Muscle of leg (tissue), 11 donors: ENCODE data around the gene AR. TPM values are rescaled to one million over a fixed set of nuclear protein-coding genes. Genes with fewer than 3 reads are reported as not detected.

Experiments used
- DNase-seq: peaks from one replicate; pipeline ENCODE4 v3.0.0; 2013
- H3K27ac ChIP-seq: one replicate; pipeline ENCODE4 v1.5.1; 2013; ENCODE audit warnings: mild to moderate bottlenecking, low read length, control low read depth
- H3K27me3 ChIP-seq: one replicate; pipeline ENCODE4 v1.6.1; 2013; ENCODE audit warnings: low read length; ENCODE audit not compliant: control insufficient read depth, insufficient read depth
- H3K36me3 ChIP-seq: one replicate; pipeline ENCODE4 v1.6.1; 2013; ENCODE audit warnings: low read length; ENCODE audit not compliant: control insufficient read depth, insufficient read depth
- H3K4me1 ChIP-seq: one replicate; pipeline ENCODE4 v1.6.1; 2013; ENCODE audit warnings: low read length; ENCODE audit not compliant: control insufficient read depth, insufficient read depth
- H3K4me3 ChIP-seq: one replicate; pipeline ENCODE4 v1.5.1; 2013; ENCODE audit warnings: low read length, control low read depth
- H3K9me3 ChIP-seq: replicated peaks from 2 replicates; pipeline ENCODE4 v1.6.1; 2013; ENCODE audit warnings: low read depth, low read length; ENCODE audit not compliant: control insufficient read depth
- WGBS: methylation state at CpG from one replicate; pipeline ENCODE4 v1.1.5; 2013; ENCODE audit warnings: missing lambda C conversion rate; ENCODE audit not compliant: insufficient coverage; 5-methylcytosine and 5-hydroxymethylcytosine counted together
- polyA plus RNA-seq, 8 donors: library from polyadenylated mRNA; unstranded; fragments of 120-200 nt; gene quantifications; one replicate each; pipeline versions ENCODE4 v1.2.1 to v1.2.3, GENCODE V29; 2013; ENCODE audit warnings: inconsistent platforms in 1 of 8, low replicate concordance in 1 of 8; ENCODE audit not compliant: insufficient read length in 8 of 8, insufficient read depth in 1 of 8
- total RNA-seq: library from RNA; stranded (reverse); fragments of 120-200 nt; gene quantifications from one replicate; pipeline ENCODE4 v1.2.4, GENCODE V29; 2013

AR gene
- total and polyA plus RNA-seq, 9 donors, result 3.7 to 8.7 (median 6.1) TPM

DNA sequence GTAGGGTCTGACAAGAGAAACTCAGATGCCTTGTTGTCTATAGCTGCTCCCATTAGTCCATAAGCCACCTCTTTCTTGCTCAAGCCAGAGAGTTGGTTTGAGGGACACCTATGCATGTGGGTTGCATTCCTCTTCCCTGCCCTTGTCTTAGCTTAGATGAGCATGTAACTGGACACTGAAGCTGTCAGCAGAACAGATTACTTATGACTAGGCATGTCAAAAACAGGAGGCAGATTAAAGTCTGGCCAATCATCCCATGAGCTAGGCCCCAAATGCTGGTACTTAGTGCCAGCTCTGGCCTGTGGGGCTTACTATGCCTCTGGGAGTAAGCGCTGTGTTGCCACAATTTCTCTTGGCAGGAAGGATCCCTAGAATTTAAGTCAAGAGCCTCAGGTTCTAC is 215.2 kb downstream of the AR start:
- no peaks in the 10 kb centered on the region for H3K36me3 ChIP-seq
- 88% methylated on average over 1 of the region's 1 CpG for WGBS
- no peak overlapping the region for H3K27ac ChIP-seq
- no peak for DNase-seq
- peaks cover 5% of the 10 kb centered on the region for H3K27me3 ChIP-seq
- no peaks in the 10 kb centered on the region for H3K4me1 ChIP-seq
- H3K9me3 ChIP-seq, result no peaks in the 10 kb centered on the region
- no peak overlapping the region for H3K4me3 ChIP-seq

DNA sequence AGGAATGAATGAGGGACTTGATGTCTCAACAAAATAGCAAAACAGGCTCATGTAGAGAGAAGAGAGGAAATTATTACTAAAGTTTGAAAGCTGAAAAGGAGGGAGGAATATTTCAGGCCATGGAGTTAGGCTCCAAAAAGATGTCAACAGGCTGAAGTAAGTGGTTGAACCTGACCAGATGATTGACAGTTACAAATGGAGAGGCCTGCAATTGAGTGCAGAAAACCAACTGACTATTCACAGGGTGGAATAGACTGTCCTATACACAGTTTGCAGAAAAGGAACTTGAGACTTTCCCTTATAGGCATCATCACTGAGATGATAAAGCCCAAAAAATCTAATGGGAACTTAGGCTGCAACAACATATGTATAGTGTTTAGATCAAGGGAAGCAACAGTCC is 233.3 kb downstream of the AR start:
- H3K27ac ChIP-seq, result no peak overlapping the region
- H3K9me3 ChIP-seq, result no peaks in the 10 kb centered on the region
- peaks cover 13% of the 10 kb centered on the region for H3K4me1 ChIP-seq
- H3K27me3 ChIP-seq, result peaks cover 2% of the 10 kb centered on the region
- DNase-seq, result no peak
- H3K4me3 ChIP-seq, result no peak overlapping the region
- H3K36me3 ChIP-seq, result no peaks in the 10 kb centered on the region

DNA sequence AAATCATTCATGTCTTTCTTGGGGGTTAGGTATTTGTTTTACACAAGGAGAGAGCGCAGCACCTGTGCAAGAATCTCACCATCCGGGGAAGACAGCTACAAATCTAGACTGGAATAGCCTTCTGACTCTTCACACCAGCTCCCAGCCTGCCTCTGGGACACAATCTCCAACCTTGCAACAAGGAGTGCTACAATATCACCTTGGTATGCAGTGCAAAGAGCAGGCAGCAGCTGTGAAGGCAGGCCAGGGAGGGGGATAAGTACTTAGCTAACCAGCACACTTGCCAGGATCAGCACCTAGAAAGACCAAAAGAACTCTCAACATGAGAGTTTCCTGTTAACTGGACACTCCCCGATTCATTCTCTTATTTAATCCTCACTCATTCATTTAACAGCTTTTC is 235.3 kb downstream of the AR start:
- WGBS, result 38% methylated on average over 1 of the region's 3 CpGs
- H3K27ac ChIP-seq, result no peak overlapping the region
- no peaks in the 10 kb centered on the region for H3K9me3 ChIP-seq
- no peaks in the 10 kb centered on the region for H3K36me3 ChIP-seq
- peaks cover 13% of the 10 kb centered on the region for H3K4me1 ChIP-seq
- H3K4me3 ChIP-seq, result no peak overlapping the region
- peaks cover 2% of the 10 kb centered on the region for H3K27me3 ChIP-seq
- peak; percentile 23 for DNase-seq
